T-helper 1 cell treated with Interleukin-12 subunit alpha and Interleukin-12 subunit beta and Interleukin-4 antibody, amounts not matched to agents 30 μg/mL and 1 μg/mL, for 36 hours (primary cell): ENCODE data around the gene OR7A5.
"Not testable (repeated sequence)": the region's sequence is repeated elsewhere in the genome, so short reads cannot be mapped to it uniquely, and the experiment has no call there.

Experiments used
- H3K27ac Mint-ChIP-seq: one replicate; pipeline ENCODE4 v1.8.0; 2021; ENCODE audit warnings: mild to moderate bottlenecking, mixed read lengths
- H3K27me3 Mint-ChIP-seq: one replicate; pipeline ENCODE4 v1.8.0; 2021; ENCODE audit warnings: low read depth, mixed read lengths
- H3K36me3 Mint-ChIP-seq: one replicate; pipeline ENCODE4 v1.8.0; 2021; ENCODE audit warnings: low read depth, mixed read lengths
- H3K4me1 Mint-ChIP-seq: one replicate; pipeline ENCODE4 v1.8.0; 2021; ENCODE audit warnings: low read depth, mixed read lengths
- H3K4me3 Mint-ChIP-seq: one replicate; pipeline ENCODE4 v1.8.0; 2021; ENCODE audit warnings: mild to moderate bottlenecking, moderate library complexity, mixed read lengths
- H3K9me3 Mint-ChIP-seq: one replicate; pipeline ENCODE4 v1.8.0; 2021; ENCODE audit warnings: mixed read lengths

The OR7A5 gene

GRCh38 chr19:14804765-14805164 is 30.2 kb downstream of the OR7A5 start:
- Mint-ChIP-seq H3K27me3 (no peaks in the 10 kb centered on the region), H3K9me3 (no peaks in the 10 kb centered on the region), H3K27ac (no peak overlapping the region), H3K4me1 (no peaks in the 10 kb centered on the region), H3K4me3 (no peak overlapping the region), H3K36me3 (no peaks in the 10 kb centered on the region)

GRCh38 chr19:14798760-14799159 is 36.2 kb downstream of the OR7A5 start:
- H3K27me3 Mint-ChIP-seq = no peaks in the 10 kb centered on the region
- peaks cover 4% of the 10 kb centered on the region for H3K4me1 Mint-ChIP-seq
- no peaks in the 10 kb centered on the region for H3K9me3 Mint-ChIP-seq
- no peak overlapping the region for H3K4me3 Mint-ChIP-seq
- H3K27ac Mint-ChIP-seq = no peak overlapping the region
- no peaks in the 10 kb centered on the region for H3K36me3 Mint-ChIP-seq

- Mint-ChIP-seq H3K4me1 (peaks cover 4% of the 10 kb centered on the region), H3K27ac (no peak overlapping the region), H3K9me3 (no peaks in the 10 kb centered on the region), H3K36me3 (no peaks in the 10 kb centered on the region), H3K27me3 (no peaks in the 10 kb centered on the region), H3K4me3 (no peak overlapping the region)
Measured at GRCh38 chr19:14796021-14796420, 39.0 kb downstream of the OR7A5 start.

GRCh38 chr19:14795078-14795721 is 39.8 kb downstream of the OR7A5 start:
- peaks cover 4% of the 10 kb centered on the region for H3K4me1 Mint-ChIP-seq
- H3K27ac Mint-ChIP-seq = no peak overlapping the region
- no peak overlapping the region for H3K4me3 Mint-ChIP-seq
- H3K27me3 Mint-ChIP-seq = no peaks in the 10 kb centered on the region
- no peaks in the 10 kb centered on the region for H3K9me3 Mint-ChIP-seq
- H3K36me3 Mint-ChIP-seq = no peaks in the 10 kb centered on the region

- H3K27me3 Mint-ChIP-seq, H3K36me3 Mint-ChIP-seq, H3K4me3 Mint-ChIP-seq, H3K27ac Mint-ChIP-seq, H3K4me1 Mint-ChIP-seq, H3K9me3 Mint-ChIP-seq: not testable (repeated sequence)
Measured at GRCh38 chr19:14792250-14792649, 42.7 kb downstream of the OR7A5 start.

- no peaks in the 10 kb centered on the region for H3K9me3 Mint-ChIP-seq
- no peaks in the 10 kb centered on the region for H3K36me3 Mint-ChIP-seq
- H3K27ac Mint-ChIP-seq = no peak overlapping the region
- peaks cover 4% of the 10 kb centered on the region for H3K27me3 Mint-ChIP-seq
- no peak overlapping the region for H3K4me3 Mint-ChIP-seq
- peaks cover 9% of the 10 kb centered on the region for H3K4me1 Mint-ChIP-seq
Measured at GRCh38 chr19:14786421-14786851, 48.5 kb downstream of the OR7A5 start.

GRCh38 chr19:14785102-14785793 is 49.7 kb downstream of the OR7A5 start:
- not testable (repeated sequence) for H3K27ac Mint-ChIP-seq, H3K4me1 Mint-ChIP-seq

GRCh38 chr19:14784730-14785101 is 50.3 kb downstream of the OR7A5 start:
- H3K27me3 Mint-ChIP-seq, H3K4me1 Mint-ChIP-seq, H3K36me3 Mint-ChIP-seq, H3K4me3 Mint-ChIP-seq, H3K9me3 Mint-ChIP-seq, H3K27ac Mint-ChIP-seq: not testable (repeated sequence)

More at GRCh38 chr19:14785102-14785793, 49.7 kb downstream of the OR7A5 start:
- not testable (repeated sequence) for H3K36me3 Mint-ChIP-seq, H3K27me3 Mint-ChIP-seq, H3K4me3 Mint-ChIP-seq, H3K9me3 Mint-ChIP-seq

GRCh38 chr19:14783410-14783998 is 51.5 kb downstream of the OR7A5 start:
- not testable (repeated sequence) for H3K9me3 Mint-ChIP-seq, H3K4me3 Mint-ChIP-seq, H3K4me1 Mint-ChIP-seq, H3K27ac Mint-ChIP-seq, H3K27me3 Mint-ChIP-seq, H3K36me3 Mint-ChIP-seq

GRCh38 chr19:14782626-14783409 is 52.2 kb downstream of the OR7A5 start:
- Mint-ChIP-seq H3K36me3 (no peaks in the 10 kb centered on the region), H3K27ac (no peak overlapping the region), H3K4me1 (peaks cover 9% of the 10 kb centered on the region), H3K4me3 (no peak overlapping the region), H3K9me3 (no peaks in the 10 kb centered on the region), H3K27me3 (peaks cover 1% of the 10 kb centered on the region)

- H3K4me1 Mint-ChIP-seq, H3K4me3 Mint-ChIP-seq, H3K9me3 Mint-ChIP-seq, H3K27ac Mint-ChIP-seq, H3K36me3 Mint-ChIP-seq, H3K27me3 Mint-ChIP-seq: not testable (repeated sequence)
Measured at GRCh38 chr19:14781713-14782536, 53.1 kb downstream of the OR7A5 start.

- peaks cover 18% of the 10 kb centered on the region for H3K27me3 Mint-ChIP-seq
- H3K9me3 Mint-ChIP-seq, H3K36me3 Mint-ChIP-seq, H3K4me3 Mint-ChIP-seq, H3K27ac Mint-ChIP-seq: not testable (repeated sequence)
- H3K4me1 Mint-ChIP-seq = peaks cover 11% of the 10 kb centered on the region
Measured at GRCh38 chr19:14780622-14781225, 54.3 kb downstream of the OR7A5 start.

- Mint-ChIP-seq H3K36me3 (peaks cover 3% of the 10 kb centered on the region), H3K4me3 (no peak overlapping the region), H3K4me1 (peaks cover 3% of the 10 kb centered on the region)
Measured at GRCh38 chr19:14779151-14779550, 55.8 kb downstream of the OR7A5 start.

More at GRCh38 chr19:14779151-14779550, 55.8 kb downstream of the OR7A5 start:
- Mint-ChIP-seq H3K9me3 (no peaks in the 10 kb centered on the region), H3K27me3 (peaks cover 22% of the 10 kb centered on the region), H3K27ac (no peak overlapping the region)
